ENCODE data around the gene HSD11B1.
A peak's percentile ranks its signal among the peaks of the same experiment; 100 is the strongest.

Gene HSD11B1

DNA sequence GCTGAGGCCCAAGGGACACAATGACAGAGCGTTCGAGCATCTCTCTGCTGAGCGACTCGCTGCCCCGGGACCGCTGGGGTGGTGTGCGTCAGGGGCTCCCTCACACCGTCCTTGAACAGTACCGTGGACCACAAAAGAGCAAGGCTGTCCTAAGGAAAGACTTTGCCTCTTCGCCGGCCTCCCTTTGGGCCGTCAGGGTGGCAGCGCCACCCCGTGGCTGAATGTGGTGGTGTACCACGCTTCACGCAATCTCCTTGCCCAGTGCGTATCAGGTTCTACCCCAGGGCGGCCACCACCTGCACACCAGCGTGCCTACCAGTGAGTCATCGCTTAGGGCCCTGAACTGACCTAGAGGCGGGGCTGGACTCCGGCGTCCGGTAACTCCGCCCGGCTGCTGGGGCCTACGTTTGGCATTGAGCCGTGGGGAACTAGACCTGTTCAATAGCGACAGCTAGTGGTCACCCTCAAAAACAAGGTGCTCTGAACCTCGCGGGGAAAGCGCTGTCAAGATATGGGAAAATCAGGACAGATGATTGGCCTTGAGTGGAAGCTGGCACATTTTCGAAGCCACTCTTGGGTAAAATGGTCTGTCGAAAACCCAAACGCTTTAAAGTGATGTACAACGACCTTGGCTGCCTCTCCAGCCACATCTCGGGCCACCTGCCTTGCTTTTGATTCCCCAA is 43.1 kb downstream of the HSD11B1 start:
- H3K9me3 Mint-ChIP-seq, result no peaks in the 10 kb centered on the region
- no peaks in the 10 kb centered on the region for H3K36me3 Mint-ChIP-seq (ENCODE audit: low read depth)
- TF ChIP-seq, protein P1, sequence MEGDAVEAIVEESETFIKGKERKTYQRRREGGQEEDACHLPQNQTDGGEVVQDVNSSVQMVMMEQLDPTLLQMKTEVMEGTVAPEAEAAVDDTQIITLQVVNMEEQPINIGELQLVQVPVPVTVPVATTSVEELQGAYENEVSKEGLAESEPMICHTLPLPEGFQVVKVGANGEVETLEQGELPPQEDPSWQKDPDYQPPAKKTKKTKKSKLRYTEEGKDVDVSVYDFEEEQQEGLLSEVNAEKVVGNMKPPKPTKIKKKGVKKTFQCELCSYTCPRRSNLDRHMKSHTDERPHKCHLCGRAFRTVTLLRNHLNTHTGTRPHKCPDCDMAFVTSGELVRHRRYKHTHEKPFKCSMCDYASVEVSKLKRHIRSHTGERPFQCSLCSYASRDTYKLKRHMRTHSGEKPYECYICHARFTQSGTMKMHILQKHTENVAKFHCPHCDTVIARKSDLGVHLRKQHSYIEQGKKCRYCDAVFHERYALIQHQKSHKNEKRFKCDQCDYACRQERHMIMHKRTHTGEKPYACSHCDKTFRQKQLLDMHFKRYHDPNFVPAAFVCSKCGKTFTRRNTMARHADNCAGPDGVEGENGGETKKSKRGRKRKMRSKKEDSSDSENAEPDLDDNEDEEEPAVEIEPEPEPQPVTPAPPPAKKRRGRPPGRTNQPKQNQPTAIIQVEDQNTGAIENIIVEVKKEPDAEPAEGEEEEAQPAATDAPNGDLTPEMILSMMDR (IDR thresholded peaks at IDR 0.05; ENCODE audit: unreplicated experiment in 3 of 3), result peak; percentile 91 to 97 (median 96)
- H3K4me1 Mint-ChIP-seq, result peaks cover 20% of the 10 kb centered on the region
- H3K4me3 Mint-ChIP-seq, result peak overlapping the region; percentile 78 to 85 (median 82)
- H3K27ac Mint-ChIP-seq, result peak overlapping the region in 1 of 3 experiments; percentile 53
- H3K27me3 Mint-ChIP-seq (ENCODE audit: low read depth), result peaks cover 27% of the 10 kb centered on the region

DNA sequence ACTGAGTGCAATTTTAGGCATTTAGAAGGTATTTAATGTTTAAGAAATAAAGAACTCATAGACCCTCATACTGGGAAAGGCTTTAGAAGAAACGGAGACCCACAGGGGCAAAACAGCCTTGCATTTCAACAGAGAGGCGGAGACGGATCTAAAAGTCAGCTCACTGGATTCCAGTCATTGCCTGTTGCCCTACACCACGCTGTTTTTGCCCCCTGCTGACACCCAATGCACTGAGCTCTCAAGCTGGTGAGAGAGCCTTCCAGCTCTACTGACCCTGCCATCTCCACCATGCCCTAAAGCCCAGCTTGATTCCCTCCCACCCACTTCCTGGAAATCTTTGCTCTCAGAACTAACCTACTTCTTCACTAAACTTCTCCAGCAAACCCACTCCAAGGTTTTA is 44.0 kb downstream of the HSD11B1 start:
- peaks cover 24% of the 10 kb centered on the region for H3K27me3 Mint-ChIP-seq (ENCODE audit: low read depth)
- H3K4me1 Mint-ChIP-seq, result peaks cover 11% of the 10 kb centered on the region
- no peak overlapping the region for H3K4me3 Mint-ChIP-seq
- no peaks in the 10 kb centered on the region for H3K9me3 Mint-ChIP-seq
- H3K27ac Mint-ChIP-seq, result no peak overlapping the region
- TF ChIP-seq, protein P1 (IDR thresholded peaks at IDR 0.05; ENCODE audit: unreplicated experiment in 3 of 3), result no peak
- H3K36me3 Mint-ChIP-seq (ENCODE audit: low read depth), result no peaks in the 10 kb centered on the region

DNA sequence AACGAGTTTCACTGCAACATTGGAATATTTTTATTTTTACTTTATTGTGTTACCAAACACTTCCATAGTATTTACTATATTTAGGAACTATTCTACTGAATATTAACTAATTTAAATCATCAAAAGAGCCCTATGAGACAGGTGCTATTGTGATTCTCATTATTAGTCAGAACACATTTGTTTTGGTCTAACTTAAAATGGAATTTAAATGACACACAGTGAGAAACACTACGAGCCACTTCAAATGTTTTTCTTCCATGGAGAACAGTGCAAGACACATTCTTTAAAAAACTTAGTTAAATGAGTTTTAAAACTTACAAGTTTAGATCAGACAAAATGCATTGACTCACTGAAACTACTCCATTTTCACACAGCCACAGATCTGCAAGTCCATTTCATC is 44.6 kb downstream of the HSD11B1 start:
- Mint-ChIP-seq H3K36me3 (ENCODE audit: low read depth) (no peaks in the 10 kb centered on the region), H3K4me1 (peaks cover 9% of the 10 kb centered on the region), H3K27me3 (ENCODE audit: low read depth) (peaks cover 22% of the 10 kb centered on the region), H3K9me3 (no peaks in the 10 kb centered on the region), H3K4me3 (no peak overlapping the region), H3K27ac (no peak overlapping the region)
- TF ChIP-seq, protein P1 (IDR thresholded peaks at IDR 0.05; ENCODE audit: unreplicated experiment in 3 of 3), result no peak

DNA sequence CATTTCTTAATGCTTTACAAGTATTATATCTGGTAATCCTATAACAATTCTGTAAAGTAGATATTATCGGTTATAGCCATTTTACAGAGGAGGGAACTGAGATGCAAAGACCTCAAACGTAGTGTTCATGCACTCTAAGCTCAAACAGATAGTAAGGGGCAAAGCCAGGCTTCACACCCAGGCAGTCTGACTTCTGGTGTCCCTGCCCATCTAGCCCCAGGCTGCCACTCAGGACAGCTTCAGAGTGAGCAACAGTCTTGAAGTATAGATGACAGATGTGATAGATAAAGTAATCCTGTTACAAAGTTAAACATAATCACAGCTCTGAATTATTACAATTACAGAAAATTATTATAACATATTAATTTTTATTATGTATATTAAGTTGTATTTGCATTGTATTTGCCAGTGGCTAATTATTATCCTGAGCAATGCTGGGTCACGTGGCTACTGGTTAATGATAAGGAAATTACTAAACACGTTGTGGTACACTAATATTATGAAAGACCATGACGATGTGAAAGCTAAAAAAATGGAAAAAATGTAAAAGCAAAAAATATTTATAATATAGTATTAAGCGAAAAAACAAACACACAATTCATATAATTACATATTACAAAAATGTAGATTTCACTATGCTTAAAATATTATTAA is 45.2 kb downstream of the HSD11B1 start:
- Mint-ChIP-seq H3K9me3 (no peaks in the 10 kb centered on the region), H3K27me3 (ENCODE audit: low read depth) (peaks cover 22% of the 10 kb centered on the region), H3K36me3 (ENCODE audit: low read depth) (no peaks in the 10 kb centered on the region), H3K4me3 (no peak overlapping the region), H3K4me1 (peaks cover 9% of the 10 kb centered on the region), H3K27ac (no peak overlapping the region)
- TF ChIP-seq, protein P1 (IDR thresholded peaks at IDR 0.05; ENCODE audit: unreplicated experiment in 3 of 3), result no peak

DNA sequence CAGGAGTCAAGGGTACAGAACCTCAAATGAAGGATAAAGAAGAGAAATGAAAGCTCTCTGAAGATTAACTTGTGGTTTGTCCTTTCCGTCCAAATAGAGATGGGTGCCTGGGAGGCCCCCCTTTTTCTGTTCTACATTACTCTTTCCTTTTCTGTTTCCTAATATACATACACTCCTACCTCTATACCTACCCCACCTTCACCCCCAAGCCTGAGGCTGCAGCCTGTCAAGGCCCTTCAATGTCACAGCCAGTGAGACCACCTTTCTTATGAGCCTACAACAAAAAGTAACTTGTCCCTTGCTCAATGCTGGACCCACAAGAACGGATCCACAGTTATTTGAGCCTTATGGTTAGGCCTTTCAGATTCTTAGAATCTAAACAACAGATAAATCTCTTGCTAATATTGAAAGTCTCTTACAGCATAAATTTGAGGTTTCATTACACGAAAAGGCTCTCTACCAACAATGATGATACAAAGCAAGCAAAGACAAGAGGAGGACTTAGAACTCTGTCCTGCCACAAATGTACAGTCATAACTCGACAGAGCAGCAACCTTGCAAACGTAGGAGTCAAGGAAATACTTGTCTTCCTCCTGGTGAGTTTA is 47.1 kb downstream of the HSD11B1 start:
- Mint-ChIP-seq H3K27ac (no peak overlapping the region), H3K9me3 (no peaks in the 10 kb centered on the region), H3K27me3 (ENCODE audit: low read depth) (peaks cover 22% of the 10 kb centered on the region), H3K4me1 (peaks cover under 1% of the 10 kb centered on the region), H3K36me3 (ENCODE audit: low read depth) (no peaks in the 10 kb centered on the region), H3K4me3 (no peak overlapping the region)
- TF ChIP-seq, protein P1 (IDR thresholded peaks at IDR 0.05; ENCODE audit: unreplicated experiment in 3 of 3), result no peak
